GM10248 (cell line): ENCODE results near the gene NPSR1.
"Not testable (repeated sequence)": the region's sequence is repeated elsewhere in the genome, so short reads cannot be mapped to it uniquely, and the experiment has no call there.

ENCODE experiments used
- CTCF ChIA-PET: fragments of 300-600 bp; sonication (Branson Sonifier 250); formaldehyde crosslinking; extraction: SDS; loops from one replicate; lab custom pipeline; 2021; ENCODE audit warnings: antibody characterized with exemption; lab: Yijun Ruan, JAX
- POLR2A ChIA-PET: fragments of 350-650 bp; sonication (Branson Sonifier 250); formaldehyde crosslinking; extraction: SDS; loops from one replicate; lab custom pipeline; 2020; ENCODE audit warnings: antibody characterized with exemption; lab: Yijun Ruan, JAX
- DNase-seq: peaks from one replicate; pipeline ENCODE4 v3.0.0; 2012; ENCODE audit errors: extremely low spot score
- TF ChIP-seq, protein P1 (sequence below): IDR thresholded peaks from 2 replicates; pipeline ENCODE4 v1.5.1; 2012; ENCODE audit warnings: mild to moderate bottlenecking, low read depth; ENCODE audit errors: extremely low read depth, missing control alignments, control extremely low read depth

NPSR1 gene

DNA sequence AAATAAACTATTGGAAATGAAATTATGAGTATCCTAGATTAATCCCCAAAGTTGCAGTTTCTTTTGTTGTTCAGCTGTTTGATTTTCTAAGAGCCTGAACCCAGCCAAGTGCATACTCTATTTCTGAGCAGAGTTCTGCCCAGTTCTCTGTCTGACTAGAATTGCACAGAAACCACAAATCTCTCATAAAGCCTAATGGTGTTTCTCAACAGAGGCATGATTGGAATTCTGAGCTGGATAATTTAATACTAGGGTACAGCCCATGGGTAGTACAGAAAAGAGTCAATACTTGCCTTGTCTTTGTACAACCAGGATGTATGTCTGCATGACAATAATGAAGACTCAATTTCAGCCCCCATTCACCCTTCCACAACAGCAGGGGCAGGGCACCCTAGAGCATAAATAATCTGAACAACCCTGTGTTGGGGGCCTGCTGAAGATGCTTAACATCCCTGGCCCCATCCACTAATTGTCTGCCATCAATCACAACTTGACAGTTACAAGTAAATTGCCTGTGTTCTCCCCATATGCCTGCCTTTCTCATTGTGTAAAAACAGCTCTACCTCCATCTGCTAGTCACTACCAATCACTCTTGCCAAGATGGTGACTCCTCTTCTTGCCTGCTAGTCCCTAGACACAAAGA lies 114.4 kb downstream of the NPSR1 start:
- DNase-seq = no peak
- CTCF ChIA-PET = interaction anchor here (1.1 to 2.1 kb wide), 2 partner anchors 12 to 15 kb away, joined by 3 to 7 read pairs; no protein-coding TSS in a partner anchor
- TF ChIP-seq, protein P1, sequence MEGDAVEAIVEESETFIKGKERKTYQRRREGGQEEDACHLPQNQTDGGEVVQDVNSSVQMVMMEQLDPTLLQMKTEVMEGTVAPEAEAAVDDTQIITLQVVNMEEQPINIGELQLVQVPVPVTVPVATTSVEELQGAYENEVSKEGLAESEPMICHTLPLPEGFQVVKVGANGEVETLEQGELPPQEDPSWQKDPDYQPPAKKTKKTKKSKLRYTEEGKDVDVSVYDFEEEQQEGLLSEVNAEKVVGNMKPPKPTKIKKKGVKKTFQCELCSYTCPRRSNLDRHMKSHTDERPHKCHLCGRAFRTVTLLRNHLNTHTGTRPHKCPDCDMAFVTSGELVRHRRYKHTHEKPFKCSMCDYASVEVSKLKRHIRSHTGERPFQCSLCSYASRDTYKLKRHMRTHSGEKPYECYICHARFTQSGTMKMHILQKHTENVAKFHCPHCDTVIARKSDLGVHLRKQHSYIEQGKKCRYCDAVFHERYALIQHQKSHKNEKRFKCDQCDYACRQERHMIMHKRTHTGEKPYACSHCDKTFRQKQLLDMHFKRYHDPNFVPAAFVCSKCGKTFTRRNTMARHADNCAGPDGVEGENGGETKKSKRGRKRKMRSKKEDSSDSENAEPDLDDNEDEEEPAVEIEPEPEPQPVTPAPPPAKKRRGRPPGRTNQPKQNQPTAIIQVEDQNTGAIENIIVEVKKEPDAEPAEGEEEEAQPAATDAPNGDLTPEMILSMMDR = no peak
- POLR2A ChIA-PET = no interaction called here

DNA sequence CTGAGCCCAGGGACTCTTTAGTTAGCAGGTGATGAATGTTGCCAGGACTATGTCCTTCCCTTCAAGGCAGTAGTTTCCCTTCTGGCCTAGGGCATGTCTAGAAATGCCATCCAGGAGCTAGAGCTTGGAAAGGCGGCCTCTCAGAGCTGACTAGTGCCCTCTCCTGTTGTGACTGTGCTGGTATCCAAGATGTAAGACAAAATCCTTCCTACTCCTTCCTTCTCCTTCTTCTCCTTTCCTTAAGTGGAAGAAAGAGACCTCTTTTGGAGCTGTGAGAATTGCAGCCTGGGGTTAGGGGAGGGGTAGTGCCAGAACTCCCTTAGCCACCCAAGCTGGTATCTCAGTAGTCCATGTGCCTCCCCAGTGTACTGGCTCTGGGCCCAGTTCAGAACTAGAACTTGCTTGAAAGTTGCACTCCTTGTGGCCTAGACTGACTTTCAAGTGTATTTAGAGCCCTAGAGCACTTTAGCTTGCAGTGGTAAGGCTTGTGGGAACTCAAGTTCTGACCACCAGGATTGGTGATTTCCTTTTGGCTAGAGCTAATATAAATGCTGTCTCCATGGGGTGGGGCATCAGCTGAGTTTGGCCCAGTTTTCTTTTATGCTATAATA lies 118.8 kb downstream of the NPSR1 start:
- TF ChIP-seq, protein P1 = no peak
- DNase-seq = no peak
- ChIA-PET CTCF (no interaction called here), POLR2A (no interaction called here)

- no peak for DNase-seq
- ChIA-PET POLR2A (no interaction called here), CTCF (interaction anchor here (1.1 kb wide), 1 partner anchor 20 kb away, joined by 3 read pairs; no protein-coding TSS in a partner anchor)
- TF ChIP-seq, protein P1 = no peak
Measured at GRCh38 chr7:34780546-34780945, 122.5 kb downstream of the NPSR1 start.

DNA sequence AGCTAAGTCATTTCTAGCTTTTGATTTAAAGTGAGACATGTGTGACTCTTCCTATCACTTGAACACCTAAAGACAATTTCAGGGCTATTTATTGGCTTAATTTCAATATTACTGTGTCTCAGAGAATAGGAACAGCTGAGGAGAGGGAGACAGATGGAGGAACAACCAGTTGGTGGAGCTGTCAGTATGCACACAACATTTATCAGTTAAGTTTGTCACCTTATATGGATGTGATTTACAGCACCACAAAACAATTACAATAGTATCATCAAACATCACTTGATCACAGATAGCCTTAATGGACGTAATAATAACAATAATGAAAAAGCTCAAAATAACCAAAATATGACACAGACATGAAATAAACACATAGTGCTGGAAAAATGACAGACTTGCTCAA lies 129.6 kb downstream of the NPSR1 start:
- DNase-seq = no peak
- TF ChIP-seq, protein P1 = no peak
- ChIA-PET CTCF (interaction anchor here (1.2 to 2.1 kb wide), 3 partner anchors 16 to 58 kb away, joined by 3 to 7 read pairs (median 3); no protein-coding TSS in a partner anchor), POLR2A (no interaction called here)

- TF ChIP-seq, protein P1 = no peak
- no peak for DNase-seq
- POLR2A ChIA-PET = no interaction called here
- CTCF ChIA-PET = no interaction called here
Measured at GRCh38 chr7:34806831-34807230, 148.8 kb downstream of the NPSR1 start.

- no peak for DNase-seq
- POLR2A ChIA-PET = no interaction called here
- TF ChIP-seq, protein P1 = no peak
- CTCF ChIA-PET = no interaction called here
Measured at GRCh38 chr7:34807548-34808340, 149.7 kb downstream of the NPSR1 start.

GRCh38 chr7:34814203-34814842 lies 156.3 kb downstream of the NPSR1 start:
- DNase-seq, POLR2A ChIA-PET: not testable (repeated sequence)
- CTCF ChIA-PET = interaction anchor here (0.8 kb wide), 1 partner anchor 10 kb away, joined by 3 read pairs; no protein-coding TSS in a partner anchor
